ENCODE measurements around the gene RASEF.
"Not testable (repeated sequence)": the region's sequence is repeated elsewhere in the genome, so short reads cannot be mapped to it uniquely, and the experiment has no call there.

The RASEF gene

DNA sequence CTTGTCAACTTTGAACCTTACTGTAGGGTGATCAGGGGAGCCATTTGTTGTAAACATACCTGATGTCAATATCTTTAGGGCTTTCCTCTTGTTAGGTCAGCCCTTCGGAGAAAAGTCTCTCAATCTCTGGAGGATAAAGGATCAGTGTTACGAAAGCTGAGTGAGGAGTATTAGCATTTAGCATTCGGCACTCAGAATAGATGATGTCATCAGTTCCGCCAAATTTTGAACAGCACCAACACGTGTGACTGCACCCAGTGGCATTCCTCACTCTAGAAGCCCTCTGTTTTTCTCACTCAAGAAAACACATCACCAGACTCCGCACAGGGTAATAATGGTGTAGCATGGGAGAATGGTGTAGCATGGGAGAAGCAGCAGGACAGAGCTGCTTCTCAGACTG is 87.8 kb downstream of the RASEF start:
- in situ Hi-C loops (cut with MboI; ENCODE audit: low sequenced_read_pairs), result no loop called here

DNA sequence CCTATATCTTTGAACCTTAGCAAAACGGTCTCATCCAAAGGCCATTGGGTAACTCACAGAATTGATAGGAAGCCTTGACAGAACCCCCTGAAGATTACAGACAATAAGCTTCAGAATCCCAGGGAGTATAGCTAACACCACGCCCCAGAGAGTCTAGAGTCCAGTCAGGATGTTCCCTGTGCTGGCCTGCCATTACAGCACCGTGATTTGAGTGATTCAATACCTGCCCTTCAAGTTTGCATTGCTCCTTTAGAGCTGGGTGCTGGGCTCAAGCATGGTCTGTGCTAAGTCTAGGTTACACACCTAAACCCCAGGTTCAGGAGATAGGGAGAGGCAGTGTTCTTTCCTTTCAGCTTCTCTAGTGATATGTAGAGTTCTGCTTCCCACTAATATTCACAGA is 90.5 kb downstream of the RASEF start:
- in situ Hi-C loops (cut with MboI; ENCODE audit: low sequenced_read_pairs), result no loop called here

DNA sequence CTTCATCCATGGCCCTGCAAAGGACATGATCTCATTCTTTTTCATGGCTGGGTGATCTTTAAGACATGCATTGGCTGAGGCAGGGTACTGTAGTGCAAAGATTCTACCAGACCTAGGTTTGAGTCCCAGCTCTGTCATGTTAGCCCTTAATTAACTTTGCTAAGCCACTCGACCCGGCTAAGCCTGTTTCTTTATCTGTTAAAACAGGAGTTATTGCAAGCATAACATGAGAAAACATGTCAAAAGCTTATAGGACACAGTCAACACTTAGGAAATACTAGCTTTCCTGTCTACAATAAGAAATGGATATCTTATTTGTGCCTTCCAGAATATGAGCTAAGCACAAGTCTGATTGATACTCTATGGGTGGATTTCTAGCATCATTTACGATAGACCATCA is 92.6 kb downstream of the RASEF start:
- in situ Hi-C loops (cut with MboI; ENCODE audit: low sequenced_read_pairs), result no loop called here

DNA sequence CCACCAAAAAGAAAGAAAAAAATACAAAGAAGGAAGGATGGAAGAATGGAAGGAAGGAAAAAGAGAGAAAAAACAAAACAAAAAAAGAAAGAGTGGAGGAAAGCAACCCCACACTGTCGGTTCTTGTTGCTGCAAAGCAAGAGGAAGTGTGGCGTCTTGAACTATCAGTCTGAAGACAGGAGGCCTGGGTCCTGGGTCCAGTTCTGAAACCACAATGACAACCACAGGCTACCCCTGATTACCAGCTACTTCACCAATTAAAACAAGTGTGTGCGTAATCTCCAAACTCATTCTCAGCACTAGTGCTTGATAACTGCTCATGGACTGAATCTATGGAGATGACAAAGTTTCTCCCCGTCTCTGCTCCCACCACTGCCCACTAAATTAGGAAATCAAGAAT is 93.7 kb downstream of the RASEF start:
- in situ Hi-C loops (cut with MboI; ENCODE audit: low sequenced_read_pairs), result no loop called here

DNA sequence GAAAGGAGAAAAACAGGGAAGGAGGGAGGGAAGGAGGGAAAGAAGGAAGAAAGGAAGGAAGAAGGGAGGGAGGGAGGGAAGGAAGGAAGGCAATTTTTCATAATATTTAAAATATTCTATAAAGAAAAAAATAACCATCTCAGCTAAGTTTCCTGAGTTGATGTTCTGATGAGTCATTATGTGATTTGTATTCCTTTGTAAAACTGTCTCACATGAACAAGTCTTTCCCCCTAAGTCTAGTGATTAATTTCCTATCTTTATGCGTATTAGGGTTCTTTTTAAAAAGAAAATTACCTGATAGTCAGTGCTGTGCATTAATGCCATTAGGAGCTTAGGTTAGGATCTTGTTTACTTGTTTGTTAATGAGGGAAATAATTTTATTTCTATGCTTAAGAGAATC is 94.1 kb downstream of the RASEF start:
- in situ Hi-C loops (cut with MboI; ENCODE audit: low sequenced_read_pairs), result no loop called here

DNA sequence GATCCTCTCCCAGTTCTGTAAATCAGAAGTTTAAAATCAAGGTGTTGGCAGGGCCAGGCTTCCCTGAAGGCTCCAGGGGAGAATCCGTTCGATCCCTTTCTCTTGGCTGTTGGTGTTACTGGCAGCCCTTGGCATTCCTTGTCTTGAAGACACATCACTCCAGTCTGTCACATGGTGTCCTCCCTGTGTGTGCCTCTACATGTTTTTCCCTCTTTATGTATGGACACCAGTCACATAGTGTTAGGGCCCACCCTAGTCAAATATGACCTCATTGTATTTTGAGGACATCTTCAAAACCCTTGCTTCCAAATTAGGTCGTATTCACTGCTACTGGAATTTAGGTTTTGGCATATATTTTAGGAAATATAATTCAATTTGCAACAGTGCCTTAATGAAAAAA is 94.6 kb downstream of the RASEF start:
- in situ Hi-C loops (cut with MboI; ENCODE audit: low sequenced_read_pairs), result no loop called here

DNA sequence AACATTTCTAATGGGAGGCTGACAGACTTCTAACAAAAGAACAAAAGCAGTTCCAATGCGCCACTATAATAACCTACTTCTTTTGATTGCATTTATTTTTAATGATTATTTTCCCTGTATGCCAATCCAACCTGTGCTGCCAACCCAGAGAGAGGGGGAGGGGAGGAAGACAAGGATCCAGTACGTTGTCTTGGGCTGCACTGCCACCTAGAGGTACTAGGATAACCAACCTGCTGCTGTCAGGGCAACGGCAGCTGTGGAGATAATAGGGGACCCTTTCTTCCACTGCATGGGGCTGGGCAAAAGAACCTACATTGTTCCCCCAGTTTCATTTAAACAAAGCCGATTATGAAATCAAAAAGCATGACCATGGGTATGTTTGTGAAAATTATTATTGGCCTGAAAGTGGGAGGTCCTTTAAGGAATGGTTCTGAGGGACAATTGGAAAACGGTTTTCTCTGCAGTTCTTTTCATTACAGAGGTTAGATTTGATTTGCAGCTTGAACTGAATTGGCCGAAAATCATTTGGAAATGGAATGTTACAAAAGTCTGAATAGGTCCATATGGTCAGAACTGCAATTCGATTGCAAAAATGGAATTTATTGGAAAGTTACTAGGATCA is 101.3 kb downstream of the RASEF start:
- in situ Hi-C loops (cut with MboI; ENCODE audit: low sequenced_read_pairs), result no loop called here

DNA sequence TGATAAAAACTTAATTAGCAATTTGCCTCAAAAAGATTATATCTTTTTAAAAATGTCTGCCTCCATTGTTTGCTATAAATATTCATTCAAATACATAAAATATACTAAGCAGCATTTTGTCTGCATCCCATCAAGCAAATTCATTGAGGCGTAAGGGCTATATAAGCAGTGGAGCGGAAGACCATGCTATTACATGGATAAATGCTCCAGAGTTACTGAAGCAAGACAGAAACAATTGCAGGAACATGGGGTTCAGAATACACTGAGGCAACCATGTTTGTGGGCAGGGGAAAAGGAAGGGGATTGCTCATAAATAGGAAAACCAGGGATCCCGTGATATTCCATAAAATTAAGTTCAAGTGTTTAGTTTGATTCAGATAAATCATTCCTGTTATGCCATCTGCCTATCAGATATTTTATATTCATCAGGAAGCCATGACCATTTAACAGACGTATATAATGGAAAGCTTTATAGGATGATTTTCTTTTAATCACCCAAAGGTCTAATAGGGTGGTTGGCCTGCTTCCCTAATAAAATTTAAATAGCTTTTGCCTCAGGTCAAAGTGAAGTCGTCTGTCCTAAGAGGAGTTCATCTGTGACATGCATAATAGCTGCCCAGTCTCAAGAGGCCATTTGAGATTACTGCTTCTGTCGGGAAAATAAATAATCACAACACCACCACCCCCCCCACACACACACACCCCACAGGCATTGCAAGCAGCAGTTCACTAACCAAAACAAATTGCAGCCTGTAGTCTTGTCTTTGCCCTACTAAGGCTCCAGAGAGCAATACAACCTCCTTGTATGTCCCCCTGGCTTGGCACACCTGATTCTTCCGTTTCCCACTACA is 105.2 kb downstream of the RASEF start:
- in situ Hi-C loops (cut with MboI; ENCODE audit: low sequenced_read_pairs), result no loop called here

DNA sequence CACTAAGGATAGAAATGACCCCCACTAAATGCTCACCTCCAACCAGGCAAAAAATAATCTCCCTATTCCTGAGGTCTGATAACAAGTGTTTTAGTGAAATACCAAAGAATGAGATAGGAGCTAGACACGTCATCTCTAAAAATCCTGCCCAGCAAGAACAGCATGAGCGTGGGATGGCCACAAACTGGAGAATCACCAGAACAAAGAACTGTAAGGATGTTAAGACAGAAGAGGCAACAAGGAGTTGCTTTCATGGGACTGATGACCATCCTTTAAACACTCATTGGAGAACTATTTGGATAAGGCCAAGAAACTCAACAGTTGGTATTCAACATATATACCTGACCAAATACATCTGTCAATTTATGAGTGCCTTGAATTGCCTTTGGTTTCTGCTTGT is 113.7 kb downstream of the RASEF start:
- in situ Hi-C loops (cut with MboI; ENCODE audit: low sequenced_read_pairs), result no loop called here

DNA sequence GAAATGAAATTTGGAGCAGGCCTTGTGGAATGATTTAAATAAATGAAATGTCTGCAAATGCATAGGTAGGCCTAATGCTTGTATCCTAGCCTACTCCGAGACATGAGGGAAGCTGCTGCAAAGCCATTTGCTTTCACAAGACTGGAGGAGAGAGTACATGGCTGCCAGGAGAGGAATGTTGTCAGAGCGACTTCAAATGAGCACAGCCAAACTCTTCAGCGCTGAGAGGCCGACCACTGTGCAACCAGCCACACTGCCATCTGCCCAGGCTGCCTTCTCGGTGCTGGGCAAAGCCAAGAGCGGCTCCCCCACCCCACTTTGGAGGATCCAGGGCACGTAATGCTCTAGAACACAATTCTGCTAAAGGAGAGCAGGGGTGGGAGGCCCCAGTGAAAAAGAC is 122.6 kb downstream of the RASEF start:
- in situ Hi-C loops (cut with MboI; ENCODE audit: low sequenced_read_pairs), result no loop called here

DNA sequence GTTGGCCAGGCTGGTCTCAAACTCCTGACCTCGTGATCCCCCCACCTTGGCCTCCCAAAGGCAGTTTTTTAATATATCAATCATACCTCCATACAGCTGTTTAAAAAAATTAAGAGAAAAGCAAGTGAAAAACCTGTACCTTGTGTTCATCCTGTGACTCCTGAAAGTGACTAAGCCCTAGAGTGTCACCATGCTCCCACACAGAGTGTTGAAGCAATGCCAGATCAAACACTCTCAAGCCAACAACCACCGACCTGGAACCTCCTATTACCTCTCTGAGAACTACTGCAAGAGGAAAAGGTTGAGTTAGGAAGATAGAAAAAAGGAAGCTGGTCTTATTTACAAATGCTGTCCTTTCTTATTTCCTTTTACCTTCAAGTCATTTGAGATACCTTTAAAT is 123.5 kb downstream of the RASEF start:
- in situ Hi-C loops (cut with MboI; ENCODE audit: low sequenced_read_pairs), result no loop called here

DNA sequence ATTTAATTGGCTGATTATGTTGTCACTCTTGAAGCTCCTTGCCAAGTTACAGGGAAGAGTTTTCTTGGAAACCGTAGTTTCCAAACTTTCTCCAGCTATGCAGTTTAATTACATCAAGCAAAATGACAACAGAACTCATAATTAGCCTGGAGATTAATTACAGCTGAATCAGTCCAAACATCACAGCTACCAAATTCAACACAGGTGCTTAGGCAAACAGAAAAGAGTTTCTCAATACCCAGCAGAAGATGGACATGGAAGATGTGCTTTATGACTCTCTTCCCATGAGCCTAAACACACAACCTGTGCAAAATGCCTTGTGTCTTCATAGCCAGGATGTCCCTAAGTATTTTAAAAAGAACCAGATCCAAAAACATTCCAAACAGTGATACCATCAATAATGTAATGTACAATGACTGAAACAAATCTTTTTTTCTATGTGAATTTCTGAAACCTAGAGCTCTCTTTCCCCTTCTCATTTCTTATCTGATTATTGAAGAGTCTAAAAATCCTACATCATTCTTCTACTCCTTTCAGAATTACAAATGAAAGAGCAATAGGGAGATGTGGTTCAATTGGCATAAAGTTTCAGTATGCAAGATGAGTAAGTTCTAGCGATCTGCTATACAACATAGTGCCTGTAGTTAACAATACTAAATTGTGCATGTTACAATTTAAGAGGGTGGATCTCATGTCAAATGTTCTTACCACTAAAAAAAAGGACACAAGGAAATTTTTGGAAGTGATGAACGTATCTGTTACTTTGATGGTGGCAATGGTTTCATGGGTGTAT is 124.3 kb downstream of the RASEF start:
- in situ Hi-C loops (cut with MboI; ENCODE audit: low sequenced_read_pairs), result no loop called here

DNA sequence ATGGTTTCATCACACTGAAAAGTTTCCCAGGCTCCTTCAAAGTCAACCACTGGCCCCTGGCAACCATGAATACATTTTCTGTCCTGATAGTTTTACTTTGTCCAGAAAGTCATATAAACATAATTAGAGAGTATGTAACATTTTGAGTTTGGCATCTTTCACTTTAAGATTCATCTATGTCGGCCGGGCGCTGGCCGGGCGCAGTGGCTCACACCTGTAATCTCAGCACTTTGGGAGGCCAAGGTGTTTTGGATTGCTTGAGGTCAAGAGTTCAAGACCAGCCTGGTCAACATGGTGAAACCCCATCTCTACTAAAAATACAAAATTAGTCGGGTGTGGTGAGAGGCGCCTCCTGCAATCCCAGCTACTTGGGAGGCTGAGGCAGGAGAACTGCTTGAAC is 126.4 kb downstream of the RASEF start:
- in situ Hi-C loops (cut with MboI; ENCODE audit: low sequenced_read_pairs), result not testable (repeated sequence)

DNA sequence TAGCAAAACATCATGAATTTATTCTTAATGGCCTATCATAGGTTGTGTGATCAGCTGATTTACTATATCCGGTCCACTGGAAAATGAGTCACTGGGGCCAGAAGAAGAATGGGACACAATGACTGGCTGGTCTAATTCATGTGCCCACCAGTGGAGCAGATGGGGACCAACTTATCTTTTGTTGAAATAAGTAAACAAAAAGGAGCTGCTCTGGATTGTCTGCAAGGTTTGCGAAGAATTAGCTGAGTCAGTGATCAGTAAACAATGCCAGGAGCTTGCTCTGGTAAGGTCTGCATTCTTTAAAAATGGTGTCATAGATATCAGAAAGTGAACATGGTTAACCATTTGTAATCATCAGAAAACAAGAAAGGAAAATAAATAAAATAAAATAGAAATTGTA is 128.0 kb downstream of the RASEF start:
- in situ Hi-C loops (cut with MboI; ENCODE audit: low sequenced_read_pairs), result no loop called here

DNA sequence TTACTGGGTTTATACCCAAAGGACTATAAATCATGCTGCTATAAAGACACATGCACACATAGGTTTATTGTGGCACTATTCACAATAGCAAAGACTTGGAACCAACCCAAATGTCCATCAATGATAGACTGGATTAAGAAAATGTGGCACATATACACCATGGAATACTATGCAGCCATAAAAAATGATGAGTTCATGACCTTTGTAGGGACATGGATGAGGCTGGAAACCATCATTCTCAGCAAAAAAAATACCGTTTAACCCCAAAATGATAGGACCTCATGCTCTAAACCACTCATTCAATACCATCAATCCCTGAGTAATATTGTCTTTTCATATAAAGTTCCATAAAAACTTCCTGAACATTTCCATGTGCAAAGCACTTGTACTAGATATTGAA is 128.9 kb downstream of the RASEF start:
- in situ Hi-C loops (cut with MboI; ENCODE audit: low sequenced_read_pairs), result not testable (repeated sequence)

DNA sequence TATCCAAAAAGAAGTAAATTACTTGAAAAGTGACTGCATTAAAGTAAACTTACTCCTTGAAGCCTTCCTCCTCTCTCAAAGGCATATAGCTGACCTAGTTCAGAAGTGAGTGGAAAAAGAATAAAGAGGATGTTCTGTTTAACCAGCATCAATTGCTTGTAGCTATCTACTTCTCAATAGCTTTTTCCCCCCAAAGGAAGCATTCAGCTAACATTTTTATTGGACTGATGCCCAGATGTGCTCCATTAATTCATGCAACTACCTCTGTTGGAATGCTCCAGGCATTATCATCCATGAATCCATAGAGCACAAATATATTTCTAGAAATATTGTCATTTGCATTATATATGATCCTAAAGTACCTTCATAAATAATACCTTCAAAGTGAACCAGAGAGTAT is 132.8 kb downstream of the RASEF start:
- in situ Hi-C loops (cut with MboI; ENCODE audit: low sequenced_read_pairs), result no loop called here

Measured in HL-60/S4 (cell line).